Hypothalamus (tissue), 51 donors: ENCODE results near the gene NOTO.
A peak's percentile ranks its signal among the peaks of the same experiment; 100 is the strongest.

ENCODE experiments used
- DNase-seq, 51 donors: peaks; one replicate each; lab custom pipeline; 2025; lab: John Stamatoyannopoulos, UW

NOTO gene

DNA sequence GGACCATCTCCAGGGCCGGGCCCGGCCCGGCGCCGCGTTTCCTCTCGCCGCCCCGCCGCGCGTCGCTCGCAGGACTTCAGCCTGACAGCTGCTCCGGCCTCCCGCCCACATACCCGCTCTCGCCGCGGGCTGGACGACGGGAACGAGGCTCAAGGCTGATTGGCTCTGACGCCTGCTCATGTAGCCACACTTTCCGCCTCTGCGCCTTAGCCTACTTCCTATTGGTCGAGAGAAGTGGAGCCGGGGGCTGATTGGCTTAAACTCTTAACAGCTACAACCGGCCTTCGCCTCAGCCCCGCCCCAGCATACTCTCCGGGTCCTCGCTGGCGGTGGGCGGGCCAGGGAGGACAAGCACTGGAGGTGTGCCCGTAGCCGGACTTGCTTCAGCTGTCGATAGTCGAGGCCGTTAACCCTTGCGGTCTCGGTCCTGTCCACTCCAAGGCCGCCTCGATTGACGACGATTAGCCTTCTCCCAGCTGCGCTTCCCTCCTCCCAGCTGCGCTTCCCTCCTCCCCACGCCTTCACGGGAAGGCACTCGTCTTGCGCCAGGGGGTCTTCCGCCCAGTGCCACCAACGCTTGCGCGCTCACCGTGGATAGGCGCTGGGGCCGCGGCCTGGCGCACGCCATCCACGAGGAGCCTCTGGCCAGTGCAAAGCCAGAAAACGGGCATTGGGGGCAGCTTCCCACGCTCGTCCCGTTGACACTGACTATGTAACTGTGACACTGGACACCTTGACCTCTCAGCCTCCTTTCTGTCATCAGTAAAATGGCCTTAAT, 31.0 kb downstream of the NOTO start, which contains the start of gene PRADC1:
PRADC1 (minus strand) TSS at position 86 of the 778 bp plus-strand sequence; CDS start at position 7, 79 bp downstream.
- DNase-seq: peak; percentile 85 to 100 (median 99)

DNA sequence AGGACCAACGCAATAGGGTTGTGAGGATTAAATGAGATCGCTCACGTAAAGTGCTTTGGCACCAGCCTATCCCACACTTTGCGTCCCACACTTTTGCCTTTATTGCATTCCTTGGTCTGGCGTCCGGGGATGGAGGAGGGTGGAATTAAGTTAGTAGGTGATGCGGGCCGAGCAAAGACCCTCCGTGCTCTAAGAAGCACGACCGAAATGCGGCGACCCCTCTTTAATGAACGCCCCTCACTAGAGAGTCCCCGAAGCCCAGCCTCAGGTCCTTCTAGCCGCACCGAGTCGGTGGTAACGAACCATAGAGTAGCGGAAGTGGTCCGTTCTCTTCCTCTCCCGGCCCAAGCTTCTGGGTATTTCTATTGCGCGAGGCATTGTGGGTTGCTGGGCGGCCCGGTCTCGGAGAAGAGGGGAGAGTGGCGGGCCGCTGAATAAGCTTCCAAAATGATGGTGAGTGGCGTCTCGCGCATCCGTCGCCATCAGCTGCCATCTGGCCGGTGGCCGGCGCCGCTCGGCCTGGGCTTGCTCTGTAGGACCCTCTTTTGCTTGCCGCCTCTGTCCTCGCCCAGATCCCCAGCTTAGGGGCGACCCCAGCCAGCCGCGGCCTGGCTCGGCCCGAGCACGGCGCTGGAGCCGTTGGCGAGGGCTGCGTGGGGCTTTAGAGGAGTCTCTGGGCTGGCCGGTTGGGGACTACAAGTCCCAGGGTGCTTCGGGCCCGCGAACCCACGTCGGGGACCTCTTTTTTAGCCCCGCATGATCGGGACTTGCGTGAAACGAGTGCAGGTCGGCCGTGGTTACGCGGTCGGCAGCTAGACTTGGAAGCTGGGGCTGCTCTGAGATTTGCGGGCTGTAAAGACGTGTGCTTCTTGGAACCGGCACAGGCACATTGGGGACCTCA, 31.8 kb downstream of the NOTO start, which contains the start of gene CCT7:
CCT7 (plus strand) TSS at position 377 of the 901 bp plus-strand sequence; CDS start at position 448, 71 bp downstream.
- peak; percentile 63 to 97 (median 90) for DNase-seq

DNA sequence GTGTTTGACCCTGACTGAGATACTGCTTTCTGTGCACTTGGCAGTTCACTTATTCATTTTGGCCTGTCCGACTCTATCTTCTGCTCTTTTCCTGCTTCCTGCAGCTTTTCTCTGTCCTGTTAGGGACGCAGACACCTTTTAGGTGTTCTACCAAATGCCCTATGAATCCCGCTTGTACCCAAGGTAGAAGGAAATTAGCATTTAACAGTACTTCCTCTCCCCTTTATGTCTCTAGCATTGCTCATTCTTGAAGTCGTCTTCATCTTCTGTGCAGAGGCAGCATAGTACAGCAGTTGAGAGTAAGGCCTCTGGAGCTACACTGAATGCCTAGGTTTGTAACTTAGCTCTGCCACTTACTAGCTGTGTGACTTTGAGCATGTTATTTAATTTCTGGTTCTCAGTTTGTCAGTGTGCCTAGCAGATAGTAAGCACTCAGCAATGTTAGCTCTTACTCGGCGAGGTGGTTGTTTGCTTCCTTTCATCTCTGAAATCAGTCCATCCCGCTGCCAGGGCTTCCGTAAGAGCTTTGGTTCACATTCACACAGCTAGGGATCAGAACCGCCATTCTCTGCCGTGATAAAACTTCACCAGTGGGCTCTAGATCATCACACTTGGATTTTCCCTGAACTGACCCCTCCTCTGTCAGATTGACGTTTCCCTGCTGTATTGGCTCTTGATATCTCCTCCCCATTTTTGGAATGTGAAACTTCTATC, 33.1 kb downstream of the NOTO start:
- no peak for DNase-seq

DNA sequence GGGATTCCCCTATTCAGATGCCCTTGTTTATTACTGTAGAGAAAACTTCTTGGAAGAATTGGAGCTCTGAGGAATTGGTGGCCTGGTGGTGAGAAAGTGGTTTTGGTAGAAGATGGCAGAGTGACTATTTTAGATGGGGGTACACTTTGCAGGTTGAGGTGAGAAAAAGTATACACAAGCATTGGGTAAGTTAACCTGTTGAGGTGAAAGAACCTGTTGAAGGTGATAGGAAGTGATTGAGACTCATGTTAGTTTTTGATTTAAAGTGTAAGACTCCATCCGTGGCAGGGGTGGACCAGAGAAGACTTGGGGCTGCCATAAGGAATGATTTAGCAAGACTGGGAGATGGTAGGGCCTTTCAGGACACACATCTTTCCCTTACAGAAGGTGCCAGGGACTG, 34.8 kb downstream of the NOTO start:
- DNase-seq: no peak

DNA sequence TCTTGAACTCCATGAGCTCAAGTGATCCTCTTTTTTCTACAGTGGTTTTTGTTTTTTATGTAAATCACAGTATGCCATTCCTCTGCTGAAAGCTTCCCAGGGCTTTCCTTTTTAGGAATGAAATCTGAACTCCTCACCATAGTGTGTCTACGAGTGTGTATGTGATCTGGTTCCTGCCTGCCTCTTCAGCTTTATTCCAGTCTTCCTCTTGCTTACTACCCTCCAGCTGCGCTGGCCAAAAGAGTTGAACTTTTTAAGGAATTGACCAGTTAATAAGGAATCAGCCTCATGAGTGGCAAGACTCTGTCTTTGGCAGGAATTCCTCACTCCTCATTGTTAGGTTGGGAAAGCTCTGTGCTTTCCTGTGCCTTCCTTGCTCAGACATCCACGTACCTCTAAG, 35.8 kb downstream of the NOTO start:
- no peak for DNase-seq

DNA sequence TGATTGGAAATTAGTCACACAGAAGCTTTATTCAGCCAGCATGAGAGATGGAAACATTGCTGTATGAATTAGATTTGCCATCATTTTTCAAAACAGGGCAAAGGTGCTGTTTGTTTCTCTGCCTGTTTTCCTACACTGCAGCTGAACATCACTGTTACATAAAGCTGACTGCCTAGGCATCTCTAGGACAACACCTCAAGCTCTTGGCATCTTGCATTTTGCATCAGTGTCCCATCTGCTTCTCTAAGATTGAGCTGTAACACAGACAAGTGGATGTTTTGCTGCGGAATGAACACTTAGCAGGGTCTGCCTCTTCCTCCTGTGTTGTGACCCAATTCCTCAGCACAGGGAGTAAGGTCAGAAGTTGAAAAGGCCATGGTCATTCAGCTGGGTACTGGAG, 36.6 kb downstream of the NOTO start:
- DNase-seq: no peak

DNA sequence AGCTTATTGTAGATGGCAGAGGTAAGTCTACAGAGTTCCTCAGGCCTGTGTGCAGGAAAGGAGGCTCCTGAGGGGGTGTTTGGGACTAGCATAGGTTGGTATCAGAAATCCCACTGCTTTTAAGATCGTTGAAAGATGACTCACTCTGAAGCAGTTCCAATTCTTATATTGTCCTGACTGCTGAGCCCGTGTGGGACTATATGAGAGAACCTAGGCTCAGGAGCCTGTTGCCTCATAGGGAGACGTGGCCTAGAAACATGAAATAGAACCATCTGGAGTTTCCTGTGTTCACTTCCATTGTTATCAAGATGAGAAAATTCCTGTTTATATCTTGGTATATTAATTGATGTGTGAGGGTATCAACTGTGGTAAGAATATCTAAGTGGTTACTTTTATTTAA, 37.4 kb downstream of the NOTO start:
- no peak for DNase-seq

DNA sequence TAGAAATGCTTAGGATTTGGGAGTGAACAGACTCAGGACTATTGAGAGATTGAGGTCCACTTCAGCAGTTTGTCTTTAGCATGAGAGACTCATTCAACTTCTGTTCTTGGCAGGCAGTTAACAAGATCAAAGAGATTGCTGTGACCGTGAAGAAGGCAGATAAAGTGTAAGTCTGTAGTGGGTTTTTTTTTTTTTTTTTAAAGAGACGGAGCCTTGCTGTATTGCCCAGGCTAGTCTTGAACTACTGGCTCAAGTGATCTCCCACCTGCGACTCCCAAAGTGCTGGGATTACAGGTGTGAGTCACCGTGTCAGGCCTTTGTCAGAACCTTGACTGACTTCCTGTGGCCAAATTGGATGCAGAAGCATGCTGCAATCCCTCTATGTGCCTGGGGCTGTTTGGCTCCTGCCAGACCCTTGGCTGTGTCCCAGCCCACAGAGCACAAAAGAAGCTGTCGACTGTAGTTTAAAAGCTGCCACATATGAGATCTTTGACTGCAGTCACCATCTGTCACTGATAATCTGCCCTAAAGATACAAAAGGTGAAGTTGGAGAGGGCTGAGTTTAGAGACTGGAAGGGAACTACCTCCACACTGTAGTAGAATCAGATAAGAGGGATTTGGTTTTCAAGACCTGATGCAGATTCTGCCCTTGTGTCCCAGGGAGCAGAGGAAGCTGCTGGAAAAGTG, 41.7 kb downstream of the NOTO start:
- DNase-seq: no peak

DNA sequence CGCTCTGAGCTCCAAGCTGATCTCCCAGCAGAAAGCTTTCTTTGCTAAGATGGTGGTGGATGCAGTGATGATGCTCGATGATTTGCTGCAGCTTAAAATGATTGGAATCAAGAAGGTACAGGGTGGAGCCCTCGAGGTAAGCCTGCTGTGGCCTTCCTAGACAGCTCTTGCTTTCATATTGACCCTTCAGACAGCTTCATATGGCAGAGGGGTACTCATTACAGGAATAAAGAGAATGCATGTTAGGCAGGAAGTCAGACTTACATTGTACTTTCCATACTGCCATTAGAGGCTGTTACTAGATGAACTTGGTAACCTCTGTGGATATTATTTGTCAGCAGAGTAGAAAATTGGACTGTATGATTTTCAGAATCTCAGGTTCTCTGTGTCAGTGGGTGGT, 42.2 kb downstream of the NOTO start:
- DNase-seq: no peak

DNA sequence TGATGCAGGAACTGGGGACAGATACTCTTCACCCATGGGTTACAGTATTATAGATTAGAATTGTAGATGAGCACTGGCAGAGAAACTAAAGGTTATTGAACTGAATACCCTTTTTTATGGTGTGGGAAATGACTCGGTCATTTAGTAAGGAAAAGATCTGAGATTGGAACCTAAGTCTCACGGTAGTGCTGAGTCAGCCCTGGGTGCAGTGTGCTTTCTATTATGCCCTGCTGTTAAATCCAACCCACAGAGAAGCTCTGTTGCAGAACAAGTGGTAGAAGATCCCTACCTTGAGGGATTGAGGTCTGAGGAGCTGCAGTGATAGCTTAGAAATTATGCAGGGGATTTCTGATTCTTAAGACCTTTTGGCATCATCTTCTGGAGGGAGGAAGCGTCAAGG, 44.5 kb downstream of the NOTO start:
- DNase-seq: no peak

DNA sequence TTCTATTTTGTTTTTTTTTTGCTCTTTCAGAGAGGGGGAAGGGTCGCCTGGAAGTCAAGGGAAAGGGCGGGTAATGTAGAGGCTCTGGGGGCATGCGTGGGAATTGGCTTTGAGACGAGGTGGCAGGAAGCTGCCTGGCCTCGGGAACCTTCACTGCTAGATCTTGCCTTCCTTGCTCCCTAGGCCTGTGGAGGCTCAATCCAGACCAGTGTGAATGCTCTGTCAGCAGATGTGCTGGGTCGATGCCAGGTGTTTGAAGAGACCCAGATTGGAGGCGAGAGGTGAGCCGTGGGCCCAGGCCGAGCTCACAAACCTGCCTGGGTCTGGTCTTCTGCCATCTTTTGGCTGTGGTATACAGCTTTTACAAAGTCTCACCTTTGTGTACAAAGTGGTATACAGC, 47.3 kb downstream of the NOTO start:
- no peak for DNase-seq

DNA sequence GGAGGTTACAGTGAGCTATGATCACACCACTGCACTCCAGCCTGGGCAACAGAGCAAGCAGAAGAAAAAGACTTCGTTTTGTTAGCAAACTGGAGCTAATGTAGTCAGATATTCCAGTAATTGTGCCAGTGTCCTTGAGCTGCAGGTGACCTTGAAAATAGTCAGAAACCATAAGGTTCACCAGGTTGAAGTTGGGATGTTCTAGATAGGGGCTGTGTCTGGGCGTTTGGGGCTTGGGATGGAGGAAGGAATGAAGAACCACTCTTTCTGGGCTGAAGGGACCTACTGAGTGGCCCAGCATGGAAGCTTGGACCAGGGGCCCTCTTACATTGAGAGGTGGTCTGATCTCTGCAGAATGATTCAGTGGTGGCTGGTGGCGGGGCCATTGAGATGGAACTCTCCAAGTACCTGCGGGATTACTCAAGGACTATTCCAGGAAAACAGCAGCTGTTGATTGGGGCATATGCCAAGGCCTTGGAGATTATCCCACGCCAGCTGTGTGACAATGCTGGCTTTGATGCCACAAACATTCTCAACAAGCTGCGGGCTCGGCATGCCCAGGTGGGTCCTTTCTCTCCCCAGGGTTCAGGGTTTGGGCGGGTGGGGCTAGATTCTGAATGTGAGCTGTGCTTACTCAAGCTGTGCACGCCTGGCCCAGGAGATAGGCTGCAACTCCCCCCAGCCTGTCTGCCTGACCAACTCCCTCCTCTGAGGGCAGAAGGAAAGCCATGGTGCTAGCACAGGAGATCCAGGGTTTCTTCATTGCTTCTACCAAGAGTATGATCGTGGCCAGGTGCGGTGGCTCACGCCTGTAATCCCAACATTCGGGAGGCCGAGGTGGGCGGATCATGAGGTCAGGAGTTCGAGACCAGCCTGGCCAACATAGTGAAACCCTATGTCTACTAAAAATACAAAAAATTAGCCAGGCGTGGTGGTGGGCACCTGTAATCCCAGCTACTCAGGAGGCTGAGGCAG, 48.8 kb downstream of the NOTO start:
- DNase-seq: no peak

DNA sequence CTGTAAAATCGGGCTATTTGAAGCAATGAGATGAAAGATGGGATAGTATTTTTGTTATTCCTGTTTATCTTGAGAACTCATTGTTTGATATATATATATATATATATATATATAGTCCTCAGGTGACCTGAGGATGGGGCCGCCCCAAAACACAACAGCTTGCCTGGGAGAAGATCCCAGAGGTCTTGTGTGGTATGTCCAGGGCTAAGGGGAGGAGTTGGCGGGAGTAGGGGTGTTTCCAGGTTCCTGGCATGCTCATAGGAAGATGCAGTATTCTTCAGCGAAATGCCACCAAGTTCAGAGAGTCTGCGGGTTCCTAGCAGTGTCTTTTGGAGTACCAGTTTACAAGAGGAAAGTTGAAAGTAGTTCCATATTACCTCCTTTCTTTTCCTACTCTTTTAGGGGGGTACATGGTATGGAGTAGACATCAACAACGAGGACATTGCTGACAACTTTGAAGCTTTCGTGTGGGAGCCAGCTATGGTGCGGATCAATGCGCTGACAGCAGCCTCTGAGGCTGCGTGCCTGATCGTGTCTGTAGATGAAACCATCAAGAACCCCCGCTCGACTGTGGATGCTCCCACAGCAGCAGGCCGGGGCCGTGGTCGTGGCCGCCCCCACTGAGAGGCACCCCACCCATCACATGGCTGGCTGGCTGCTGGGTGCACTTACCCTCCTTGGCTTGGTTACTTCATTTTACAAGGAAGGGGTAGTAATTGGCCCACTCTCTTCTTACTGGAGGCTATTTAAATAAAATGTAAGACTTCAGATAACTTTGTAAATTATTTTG, 50.1 kb downstream of the NOTO start:
- DNase-seq: no peak

DNA sequence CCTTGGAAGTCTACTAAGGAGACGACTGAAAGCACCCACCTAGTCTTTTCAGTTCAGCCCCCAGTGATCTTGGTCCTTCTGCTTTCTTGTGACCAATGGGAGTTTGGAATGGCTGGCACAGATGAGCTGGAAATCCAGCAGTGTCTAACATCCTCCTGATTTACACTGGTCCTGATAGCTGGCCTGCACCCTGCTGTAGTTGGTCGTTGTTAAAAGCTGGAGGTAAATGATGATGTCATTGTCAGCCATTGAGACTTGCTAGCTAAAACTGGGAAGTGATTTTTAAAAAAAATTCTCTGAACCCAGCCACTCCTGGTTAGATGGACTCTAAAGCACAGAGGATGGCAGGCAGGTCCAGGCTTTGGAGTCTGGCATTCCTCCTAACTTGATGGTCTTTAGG, 51.0 kb downstream of the NOTO start:
- no peak for DNase-seq

DNA sequence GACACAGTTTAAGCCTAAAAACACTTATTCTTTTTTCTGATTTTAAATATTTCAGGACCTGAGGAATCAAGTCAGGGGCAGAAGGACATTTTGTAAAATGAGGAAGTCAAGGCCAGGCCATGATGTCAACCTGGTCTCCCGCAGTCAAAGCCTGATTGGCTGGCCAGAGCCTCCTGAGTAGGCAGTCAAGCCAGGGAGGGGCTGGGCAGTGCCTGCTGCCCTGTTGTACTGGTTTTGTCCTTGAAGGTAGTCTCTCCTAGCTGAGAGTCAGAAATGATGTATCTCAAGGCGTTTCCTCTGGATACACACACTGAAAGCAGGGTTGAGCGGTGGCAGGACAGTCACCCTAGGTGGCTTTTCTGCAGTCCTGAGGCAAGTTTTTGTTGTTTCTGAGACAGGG, 51.5 kb downstream of the NOTO start:
- DNase-seq: no peak

DNA sequence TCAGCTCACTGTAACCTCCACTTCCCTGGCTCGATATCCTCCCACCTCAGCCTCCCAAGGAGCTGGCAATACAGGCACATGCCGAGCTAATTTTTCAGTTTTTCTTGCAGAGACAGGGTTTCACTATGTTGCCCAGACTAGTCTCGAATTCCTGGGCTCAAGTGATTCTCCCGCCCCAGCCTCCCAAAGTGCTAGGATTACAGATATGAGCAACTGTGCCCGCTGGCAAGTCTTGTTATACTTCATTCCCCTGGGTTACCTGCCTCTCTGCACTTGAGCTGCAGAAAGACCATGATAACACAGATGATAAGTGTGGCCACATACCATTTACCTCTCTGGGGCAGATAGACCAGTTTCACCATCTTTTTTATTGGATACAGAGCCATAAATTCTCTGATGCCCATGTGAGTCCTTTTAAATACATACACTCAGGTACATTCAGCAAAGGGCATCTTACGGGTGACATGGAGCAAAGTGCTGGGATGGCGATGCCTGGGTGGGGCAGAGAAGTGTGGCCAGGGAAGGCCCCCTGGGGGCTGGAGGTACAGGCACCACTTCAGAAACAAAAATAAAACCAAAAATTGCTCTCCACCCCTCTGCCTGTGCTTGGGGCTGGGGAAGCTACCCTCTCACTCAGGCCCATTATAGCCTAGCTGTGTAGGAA, 52.1 kb downstream of the NOTO start:
- no peak for DNase-seq

DNA sequence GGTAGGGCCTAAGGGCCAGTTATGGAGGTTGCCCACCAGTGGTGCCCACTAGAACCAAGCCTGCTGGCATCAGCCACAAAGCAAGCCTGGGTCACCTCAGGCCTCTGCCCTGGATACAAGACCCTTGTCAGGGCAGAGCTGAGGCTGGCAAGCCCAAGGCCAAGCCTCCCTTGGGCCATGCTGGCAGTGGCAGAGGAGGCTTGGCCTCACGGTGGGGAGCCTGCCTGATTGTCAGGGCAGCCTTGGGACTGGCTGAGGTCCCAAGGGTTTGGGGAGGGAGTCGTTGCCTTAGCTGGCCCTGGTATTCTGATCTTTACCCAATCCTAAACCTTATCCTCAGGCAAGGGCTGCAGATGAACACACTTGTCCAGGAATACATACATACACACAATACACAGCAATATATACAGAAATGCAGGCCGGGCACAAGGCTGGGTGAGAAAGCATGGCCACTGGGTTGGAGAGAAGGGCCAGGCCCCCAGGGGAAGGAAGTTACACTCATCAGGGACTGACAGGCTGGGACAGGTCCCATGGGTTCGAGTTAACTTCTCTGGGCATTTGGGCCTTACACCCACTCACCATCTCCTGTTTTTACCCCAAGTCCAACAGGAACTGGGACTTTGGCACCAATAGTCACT, 52.8 kb downstream of the NOTO start:
- DNase-seq: no peak
